Measurements from ENCODE around the gene FRMPD2.

The FRMPD2 gene

GRCh38 chr10:48299692-48300091 is 25.2 kb upstream of the FRMPD2 start:
- Histone ChIP-seq H2AK5ac (ENCODE audit: low read depth, low read length) (no peak overlapping the region), H2BK15ac (ENCODE audit: low read length) (no peak overlapping the region), H3K18ac (ENCODE audit: low read length) (no peak overlapping the region), H3K23ac (ENCODE audit: low read depth, low read length, poor library complexity) (no peak overlapping the region), H3K4me1 (ENCODE audit: control insufficient read depth in 2 of 2, insufficient read depth in 1 of 2, low read depth in 1 of 2, low read length in 2 of 2) (peaks cover 0 to 1% of the 10 kb centered on the region in 2 donors), H2BK5ac (ENCODE audit: low read length) (no peak overlapping the region), H3K14ac (ENCODE audit: low read length) (no peak overlapping the region), H3K27ac (replicated peaks; ENCODE audit: low read length) (no peak overlapping the region), H3K4me2 (ENCODE audit: insufficient read depth, low read length, poor library complexity, severe bottlenecking) (no peak overlapping the region), H3K36me3 (replicated peaks in 1 of 2; ENCODE audit: control insufficient read depth in 2 of 2, insufficient read depth in 2 of 2, low read length in 2 of 2) (no peaks in the 10 kb centered on the region), H2BK120ac (ENCODE audit: low read depth, low read length) (no peak overlapping the region), H3K9me3 (replicated peaks in 1 of 2; ENCODE audit: control insufficient read depth in 2 of 2, insufficient read depth in 1 of 2, low read depth in 1 of 2, low read length in 2 of 2) (no peaks in the 10 kb centered on the region), H2BK12ac (ENCODE audit: low read length) (no peak overlapping the region), H2AFZ (ENCODE audit: low read length) (no peak overlapping the region), H4K8ac (ENCODE audit: low read depth, low read length) (no peak overlapping the region), H3K4me3 (ENCODE audit: low read length in 2 of 2) (no peak overlapping the region), H3K4ac (ENCODE audit: low read length) (no peak overlapping the region), H3K9ac (ENCODE audit: low read depth, low read length, poor library complexity) (no peak overlapping the region), H3K27me3 (ENCODE audit: control insufficient read depth in 3 of 3, insufficient read depth in 3 of 3, low read depth in 1 of 3, low read length in 3 of 3) (peaks cover 0 to 36% (median 0%) of the 10 kb centered on the region in 3 experiments), H3K79me1 (ENCODE audit: low read depth, low read length) (no peaks in the 10 kb centered on the region), H4K91ac (ENCODE audit: low read depth, low read length, poor library complexity) (no peak overlapping the region)
- WGBS, 2 donors (ENCODE audit: extremely low coverage in 2 of 2, insufficient read length in 2 of 2, insufficient replicate concordance in 1 of 2), result no CpG with 5 or more reads among the region's 1 CpG
- no peak for DNase-seq (ENCODE audit: low spot score)

GRCh38 chr10:48299066-48299465 is 24.6 kb upstream of the FRMPD2 start:
- Histone ChIP-seq H3K27me3 (ENCODE audit: control insufficient read depth in 3 of 3, insufficient read depth in 3 of 3, low read depth in 1 of 3, low read length in 3 of 3) (peaks cover 0 to 31% (median 0%) of the 10 kb centered on the region in 3 experiments), H3K79me1 (ENCODE audit: low read depth, low read length) (no peaks in the 10 kb centered on the region), H2BK12ac (ENCODE audit: low read length) (no peak overlapping the region), H3K23ac (ENCODE audit: low read depth, low read length, poor library complexity) (no peak overlapping the region), H3K4me1 (ENCODE audit: control insufficient read depth in 2 of 2, insufficient read depth in 1 of 2, low read depth in 1 of 2, low read length in 2 of 2) (peaks cover 0 to 1% of the 10 kb centered on the region in 2 donors), H3K4ac (ENCODE audit: low read length) (no peak overlapping the region), H4K8ac (ENCODE audit: low read depth, low read length) (no peak overlapping the region), H3K14ac (ENCODE audit: low read length) (no peak overlapping the region), H3K27ac (replicated peaks; ENCODE audit: low read length) (no peak overlapping the region), H2BK5ac (ENCODE audit: low read length) (no peak overlapping the region), H4K91ac (ENCODE audit: low read depth, low read length, poor library complexity) (no peak overlapping the region), H3K9me3 (replicated peaks in 1 of 2; ENCODE audit: control insufficient read depth in 2 of 2, insufficient read depth in 1 of 2, low read depth in 1 of 2, low read length in 2 of 2) (no peaks in the 10 kb centered on the region), H2BK120ac (ENCODE audit: low read depth, low read length) (no peak overlapping the region), H3K4me2 (ENCODE audit: insufficient read depth, low read length, poor library complexity, severe bottlenecking) (no peak overlapping the region), H3K36me3 (replicated peaks in 1 of 2; ENCODE audit: control insufficient read depth in 2 of 2, insufficient read depth in 2 of 2, low read length in 2 of 2) (no peaks in the 10 kb centered on the region), H2AFZ (ENCODE audit: low read length) (no peak overlapping the region), H2BK15ac (ENCODE audit: low read length) (no peak overlapping the region), H3K18ac (ENCODE audit: low read length) (no peak overlapping the region), H3K9ac (ENCODE audit: low read depth, low read length, poor library complexity) (no peak overlapping the region), H3K4me3 (ENCODE audit: low read length in 2 of 2) (no peak overlapping the region), H2AK5ac (ENCODE audit: low read depth, low read length) (no peak overlapping the region)
- DNase-seq (ENCODE audit: low spot score), result no peak
- no CpG with 5 or more reads among the region's 7 CpGs for WGBS, 2 donors (ENCODE audit: extremely low coverage in 2 of 2, insufficient read length in 2 of 2, insufficient replicate concordance in 1 of 2)

- no CpG with 5 or more reads among the region's 4 CpGs for WGBS, 2 donors (ENCODE audit: extremely low coverage in 2 of 2, insufficient read length in 2 of 2, insufficient replicate concordance in 1 of 2)
- Histone ChIP-seq H2BK12ac (ENCODE audit: low read length) (no peak overlapping the region), H2BK5ac (ENCODE audit: low read length) (no peak overlapping the region), H2BK120ac (ENCODE audit: low read depth, low read length) (no peak overlapping the region), H4K91ac (ENCODE audit: low read depth, low read length, poor library complexity) (no peak overlapping the region), H3K36me3 (replicated peaks in 1 of 2; ENCODE audit: control insufficient read depth in 2 of 2, insufficient read depth in 2 of 2, low read length in 2 of 2) (no peaks in the 10 kb centered on the region), H3K23ac (ENCODE audit: low read depth, low read length, poor library complexity) (no peak overlapping the region), H2BK15ac (ENCODE audit: low read length) (no peak overlapping the region), H2AK5ac (ENCODE audit: low read depth, low read length) (no peak overlapping the region), H3K27ac (replicated peaks; ENCODE audit: low read length) (no peak overlapping the region), H3K9me3 (replicated peaks in 1 of 2; ENCODE audit: control insufficient read depth in 2 of 2, insufficient read depth in 1 of 2, low read depth in 1 of 2, low read length in 2 of 2) (no peaks in the 10 kb centered on the region), H2AFZ (ENCODE audit: low read length) (no peak overlapping the region), H4K8ac (ENCODE audit: low read depth, low read length) (no peak overlapping the region), H3K4me2 (ENCODE audit: insufficient read depth, low read length, poor library complexity, severe bottlenecking) (no peak overlapping the region), H3K4me3 (ENCODE audit: low read length in 2 of 2) (no peak overlapping the region), H3K18ac (ENCODE audit: low read length) (no peak overlapping the region), H3K79me1 (ENCODE audit: low read depth, low read length) (no peaks in the 10 kb centered on the region), H3K4ac (ENCODE audit: low read length) (no peak overlapping the region), H3K9ac (ENCODE audit: low read depth, low read length, poor library complexity) (no peak overlapping the region), H3K27me3 (ENCODE audit: control insufficient read depth in 3 of 3, insufficient read depth in 3 of 3, low read depth in 1 of 3, low read length in 3 of 3) (peaks cover 0 to 22% (median 0%) of the 10 kb centered on the region in 3 experiments), H3K4me1 (ENCODE audit: control insufficient read depth in 2 of 2, insufficient read depth in 1 of 2, low read depth in 1 of 2, low read length in 2 of 2) (peaks cover 0 to 1% of the 10 kb centered on the region in 2 donors), H3K14ac (ENCODE audit: low read length) (no peak overlapping the region)
- DNase-seq (ENCODE audit: low spot score), result no peak
Observed at GRCh38 chr10:48296576-48297098, 22.1 kb upstream of the FRMPD2 start.

- Histone ChIP-seq H3K4me3 (ENCODE audit: low read length in 2 of 2) (no peak overlapping the region), H3K23ac (ENCODE audit: low read depth, low read length, poor library complexity) (no peak overlapping the region), H4K91ac (ENCODE audit: low read depth, low read length, poor library complexity) (no peak overlapping the region), H3K27me3 (ENCODE audit: control insufficient read depth in 3 of 3, insufficient read depth in 3 of 3, low read depth in 1 of 3, low read length in 3 of 3) (peaks cover 0 to 11% (median 0%) of the 10 kb centered on the region in 3 experiments), H3K18ac (ENCODE audit: low read length) (no peak overlapping the region), H3K36me3 (replicated peaks in 1 of 2; ENCODE audit: control insufficient read depth in 2 of 2, insufficient read depth in 2 of 2, low read length in 2 of 2) (no peaks in the 10 kb centered on the region), H3K4me1 (ENCODE audit: control insufficient read depth in 2 of 2, insufficient read depth in 1 of 2, low read depth in 1 of 2, low read length in 2 of 2) (peaks cover 0 to 1% of the 10 kb centered on the region in 2 donors), H2AK5ac (ENCODE audit: low read depth, low read length) (no peak overlapping the region), H2AFZ (ENCODE audit: low read length) (no peak overlapping the region), H3K9ac (ENCODE audit: low read depth, low read length, poor library complexity) (no peak overlapping the region), H4K8ac (ENCODE audit: low read depth, low read length) (no peak overlapping the region), H2BK120ac (ENCODE audit: low read depth, low read length) (no peak overlapping the region), H3K4me2 (ENCODE audit: insufficient read depth, low read length, poor library complexity, severe bottlenecking) (no peak overlapping the region), H3K4ac (ENCODE audit: low read length) (no peak overlapping the region), H3K14ac (ENCODE audit: low read length) (no peak overlapping the region), H3K27ac (replicated peaks; ENCODE audit: low read length) (no peak overlapping the region), H2BK12ac (ENCODE audit: low read length) (no peak overlapping the region), H2BK5ac (ENCODE audit: low read length) (no peak overlapping the region), H3K9me3 (replicated peaks in 1 of 2; ENCODE audit: control insufficient read depth in 2 of 2, insufficient read depth in 1 of 2, low read depth in 1 of 2, low read length in 2 of 2) (no peaks in the 10 kb centered on the region), H2BK15ac (ENCODE audit: low read length) (no peak overlapping the region), H3K79me1 (ENCODE audit: low read depth, low read length) (no peaks in the 10 kb centered on the region)
- no peak for DNase-seq (ENCODE audit: low spot score)
- no CpG with 5 or more reads among the region's 2 CpGs for WGBS, 2 donors (ENCODE audit: extremely low coverage in 2 of 2, insufficient read length in 2 of 2, insufficient replicate concordance in 1 of 2)
Observed at GRCh38 chr10:48294431-48294830, 19.9 kb upstream of the FRMPD2 start.

All from neuronal stem cell (in vitro differentiated cells).